ENCODE results near the gene HRH3.

HRH3 gene

DNA sequence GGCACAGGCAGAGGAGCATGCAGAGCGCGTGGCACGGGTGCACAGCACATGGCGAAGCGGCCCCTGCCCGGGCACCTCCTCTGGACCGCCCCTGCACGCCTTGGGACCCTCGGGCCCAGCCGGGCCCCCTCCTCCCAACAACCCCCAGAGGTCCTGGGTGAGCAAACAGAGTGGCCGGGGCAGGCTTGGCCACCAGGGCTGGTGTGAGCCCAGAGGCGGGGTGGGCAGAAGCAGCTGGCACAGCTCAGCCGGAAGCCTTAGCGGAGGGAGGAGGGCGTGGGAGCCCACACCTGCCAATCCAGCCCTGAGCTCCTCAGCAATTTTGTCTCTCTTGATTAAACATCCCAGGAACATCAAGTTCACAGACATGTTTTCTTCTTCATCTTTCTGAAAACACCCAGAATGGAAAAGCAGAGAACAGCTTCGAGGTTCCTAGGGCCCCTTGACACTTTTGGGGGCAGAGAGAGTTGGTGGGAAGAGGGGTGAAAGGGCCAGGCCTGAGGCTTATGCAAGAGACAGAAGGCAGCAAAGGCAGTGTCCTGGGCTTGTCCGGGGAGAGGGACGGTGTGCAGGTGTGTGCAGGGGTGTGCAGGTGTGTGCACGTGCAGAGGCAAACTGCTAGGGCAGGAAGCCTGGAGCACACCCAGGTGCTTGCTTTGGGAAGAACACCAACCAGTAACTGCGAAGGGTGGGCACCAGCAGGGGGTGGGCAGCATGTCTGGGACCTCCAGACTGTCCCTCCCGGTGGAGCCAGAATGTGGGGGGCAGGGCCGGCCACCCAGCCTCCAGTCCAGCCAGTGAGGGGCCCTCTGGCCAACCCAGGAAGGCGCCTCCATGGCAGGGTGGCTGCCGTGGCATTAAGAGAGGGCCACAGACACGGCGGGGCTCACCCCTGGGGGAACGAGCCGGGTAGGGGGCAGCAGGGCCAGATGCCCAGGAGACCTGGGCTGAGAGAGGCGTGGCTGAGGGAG is 4.8 kb downstream of the HRH3 start:
- no peak for DNase-seq (ENCODE audit: low read depth in 3 of 3)

DNA sequence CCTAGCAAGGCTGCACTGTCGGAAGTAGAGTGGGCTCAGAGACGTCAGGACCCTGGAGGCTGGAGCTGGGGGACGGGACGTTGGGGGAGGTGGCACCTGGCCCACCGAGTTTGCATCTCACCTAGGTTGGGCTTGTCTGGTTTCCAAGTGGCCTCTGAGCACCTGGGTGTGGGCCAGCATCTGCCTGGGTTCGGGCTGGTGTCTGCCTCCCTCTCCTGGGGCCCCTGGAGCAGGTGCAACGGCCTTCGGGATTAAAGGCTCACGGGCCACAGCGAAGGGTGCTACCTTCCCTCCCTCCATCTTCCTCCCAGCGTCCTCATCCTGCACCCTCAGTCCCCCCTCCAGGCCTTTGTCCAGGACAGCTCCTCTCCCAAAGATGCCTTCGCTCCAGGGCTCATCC is 6.0 kb downstream of the HRH3 start:
- no peak for DNase-seq (ENCODE audit: low read depth in 3 of 3)

DNA sequence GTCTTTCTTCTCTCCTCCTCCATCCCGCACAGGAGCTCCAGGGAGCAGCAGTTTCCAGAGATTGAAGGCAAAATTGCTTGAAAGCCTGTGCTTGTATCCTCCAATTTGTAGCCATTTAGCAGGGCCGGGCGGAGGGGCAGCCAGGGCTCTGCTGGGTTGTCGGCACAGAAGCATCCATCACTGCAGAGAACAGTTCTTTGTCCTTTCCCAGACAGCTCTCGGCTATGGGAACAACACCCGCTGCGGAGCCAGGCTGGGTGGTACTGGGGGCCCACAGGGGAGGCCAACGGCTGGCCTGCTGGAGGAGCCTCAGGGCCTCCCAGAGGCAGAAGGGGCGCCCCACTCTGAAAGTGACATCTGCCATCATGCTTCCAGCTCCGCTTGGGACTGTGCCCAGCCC is 7.8 kb downstream of the HRH3 start:
- DNase-seq (ENCODE audit: low read depth in 3 of 3): no peak

DNA sequence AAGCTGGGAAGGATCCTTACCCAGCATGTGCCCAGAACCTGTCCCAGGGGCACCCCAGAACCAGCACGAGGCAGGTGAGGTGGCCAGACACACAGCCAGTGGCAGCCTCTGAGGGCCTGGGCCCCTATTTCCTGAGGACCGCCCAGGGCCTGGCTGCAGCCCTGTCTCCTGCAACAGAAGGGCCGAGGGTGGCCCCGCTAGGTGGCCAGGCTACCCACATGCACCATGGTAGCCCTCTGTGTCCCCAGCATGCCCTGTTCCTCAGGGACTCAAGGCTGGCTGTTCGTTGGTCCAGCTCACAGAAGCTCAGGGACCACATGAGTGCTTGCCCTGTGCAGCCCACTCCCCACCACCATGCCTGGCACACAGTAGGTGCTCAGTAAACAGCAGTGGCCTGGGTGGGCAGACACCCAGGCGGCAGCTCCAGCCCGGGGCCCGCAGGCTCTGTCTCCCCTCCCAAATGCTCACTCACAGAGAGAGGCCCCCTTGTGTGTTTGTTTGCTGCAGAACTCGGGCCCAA is 8.2 kb downstream of the HRH3 start:
- no peak for DNase-seq (ENCODE audit: low read depth in 3 of 3)

DNA sequence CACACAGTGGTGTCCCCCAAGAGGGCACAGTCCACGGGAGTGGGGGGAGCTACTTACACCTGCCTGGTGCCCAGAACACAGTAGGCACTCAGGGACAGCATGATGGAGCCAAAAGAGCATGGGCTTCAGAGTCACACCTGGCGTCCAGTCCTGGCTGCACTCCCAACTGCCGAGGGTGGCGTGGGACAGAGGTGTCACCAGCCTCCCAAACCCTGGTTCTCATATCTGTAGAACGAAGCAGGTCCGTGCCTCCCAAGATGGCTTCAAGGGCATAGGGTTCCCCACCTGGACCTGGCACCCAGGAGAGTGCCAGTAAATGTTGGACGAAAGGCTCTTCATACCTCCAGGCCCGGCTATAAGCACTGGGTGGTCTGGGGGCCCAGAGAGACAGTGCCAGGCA is 8.9 kb downstream of the HRH3 start:
- no peak for DNase-seq (ENCODE audit: low read depth in 3 of 3)

DNA sequence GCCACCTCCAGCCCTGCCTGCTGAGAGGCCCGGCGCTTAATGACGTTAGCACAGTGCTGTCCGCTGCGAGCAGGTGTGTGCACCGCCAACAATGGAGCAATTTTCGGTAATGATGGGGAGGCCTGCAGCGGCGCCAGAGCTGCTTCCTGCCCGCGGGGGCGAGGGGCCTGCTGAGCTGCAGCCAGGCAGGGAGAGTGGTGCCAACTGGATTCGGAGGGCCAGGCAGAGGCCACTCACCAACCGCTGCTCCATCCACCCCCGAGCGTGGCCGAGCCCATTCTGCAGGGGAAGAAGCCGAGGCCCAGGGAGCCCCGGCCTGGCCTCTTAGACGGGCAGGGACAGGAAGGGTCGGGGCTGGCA is 9.6 kb downstream of the HRH3 start:
- no peak for DNase-seq (ENCODE audit: low read depth in 3 of 3)

DNA sequence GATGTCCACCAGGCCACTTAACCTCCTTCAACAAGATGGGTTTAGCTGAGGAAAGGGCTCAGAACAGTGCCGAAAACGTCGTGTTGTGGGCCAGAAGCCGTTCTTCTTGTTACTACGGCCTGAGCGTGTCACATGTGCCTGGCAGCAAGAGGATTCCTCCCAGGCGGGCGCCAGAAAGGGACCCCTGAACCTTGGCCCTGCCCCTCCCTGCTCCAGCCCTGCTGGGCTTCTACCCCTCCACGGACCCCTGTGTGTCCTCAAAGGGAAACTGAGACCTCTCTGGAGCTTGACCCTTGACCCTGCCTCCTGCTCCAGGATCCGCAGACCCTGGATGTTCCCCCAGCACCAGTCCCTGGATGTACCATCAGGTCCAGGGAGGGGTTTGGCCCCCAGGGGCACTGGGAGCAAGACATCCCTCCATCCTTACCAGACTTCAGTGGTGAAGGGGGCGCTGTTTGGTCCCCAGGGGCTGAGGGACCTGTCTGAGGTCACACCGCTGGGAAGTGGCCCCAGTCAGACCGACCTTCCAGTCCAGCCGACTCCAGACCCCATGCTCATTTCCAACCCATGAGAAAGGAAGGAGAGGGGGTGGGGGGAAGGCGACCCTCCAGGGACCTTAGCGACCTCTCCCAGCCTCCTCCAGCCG is 10.1 kb downstream of the HRH3 start:
- DNase-seq (ENCODE audit: low read depth in 3 of 3): no peak

DNA sequence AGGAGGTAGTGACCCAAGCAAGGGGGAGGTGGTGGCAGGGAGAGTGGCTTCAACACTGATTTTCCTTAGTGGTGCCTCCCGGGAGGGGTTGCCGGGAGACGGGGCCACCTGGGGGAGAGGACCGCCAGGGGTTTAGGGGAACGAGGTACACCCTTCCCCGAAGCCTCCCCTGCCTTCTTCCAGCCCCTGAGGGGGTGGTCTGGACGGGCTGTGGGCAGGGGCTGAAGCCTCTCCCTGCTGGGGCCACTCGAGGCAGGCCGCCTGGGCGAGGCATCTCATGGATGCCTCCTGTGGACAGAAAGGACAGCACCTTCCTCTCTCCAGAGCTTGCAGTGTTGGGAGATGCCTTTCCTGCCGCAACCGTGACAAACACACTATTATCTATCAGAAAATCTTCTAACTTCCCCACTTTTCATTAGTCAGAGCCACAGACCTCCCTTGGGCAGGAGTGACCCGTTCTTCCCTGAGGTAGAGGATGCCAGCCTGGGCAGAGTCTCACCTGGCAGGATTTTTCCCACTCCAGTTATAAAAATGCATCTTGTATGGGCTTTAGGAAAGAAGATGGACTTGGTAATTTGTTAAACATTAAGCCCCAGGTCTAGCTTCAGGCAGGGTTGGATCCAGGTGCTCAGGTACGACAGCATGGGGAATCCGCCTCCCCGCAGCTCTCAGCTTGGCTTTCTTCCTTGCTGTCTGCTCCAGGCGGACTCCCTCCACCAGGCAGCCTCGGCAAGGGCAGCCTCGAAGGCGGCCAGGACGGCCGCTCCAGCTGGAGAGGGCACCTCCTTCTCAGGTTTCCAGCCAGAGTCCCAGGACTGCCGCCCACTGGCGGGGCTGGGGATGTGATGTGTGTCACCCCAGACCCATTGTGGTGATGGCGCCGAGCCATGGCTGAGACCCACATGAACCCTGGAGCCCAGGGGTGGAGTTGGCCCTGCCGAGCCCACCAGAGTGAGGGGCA is 11.0 kb downstream of the HRH3 start:
- no peak for DNase-seq (ENCODE audit: low read depth in 3 of 3)

DNA sequence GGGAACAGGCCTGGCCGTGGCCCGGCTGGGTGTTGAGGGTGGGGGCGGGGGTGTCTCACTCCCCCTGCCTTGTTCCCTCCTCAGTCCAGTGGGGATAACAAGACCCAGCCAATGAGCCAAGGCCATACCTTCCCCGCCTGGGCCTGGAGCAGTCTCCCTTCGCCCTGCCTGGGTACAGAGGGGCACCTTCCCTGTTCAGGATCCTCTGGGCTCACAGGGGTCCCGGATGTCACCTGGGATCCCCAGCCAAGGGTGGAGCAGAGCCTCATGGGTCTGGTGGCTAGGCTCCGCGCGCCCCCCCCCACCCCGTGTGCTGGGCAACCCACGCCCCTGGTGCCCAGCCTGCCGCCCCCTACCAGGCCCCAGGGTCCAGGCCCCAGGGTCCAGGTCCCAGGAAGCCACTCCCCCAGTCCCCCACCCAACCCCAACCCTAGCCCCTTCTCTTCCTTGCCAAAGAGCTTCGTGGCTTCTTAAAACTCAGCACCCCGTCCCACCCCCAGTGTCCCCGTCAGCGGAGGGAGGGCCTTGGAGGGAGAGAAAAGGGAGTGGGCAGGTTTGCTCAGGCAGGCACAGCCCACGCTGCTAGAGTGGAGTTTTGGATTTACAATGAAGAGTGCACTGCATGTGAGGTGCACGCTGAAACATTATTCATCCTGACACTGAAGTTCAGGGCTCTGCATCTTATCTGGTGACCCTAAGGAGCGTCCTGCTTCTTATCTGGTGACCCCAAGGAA is 11.8 kb downstream of the HRH3 start:
- no peak for DNase-seq (ENCODE audit: low read depth in 3 of 3)

DNA sequence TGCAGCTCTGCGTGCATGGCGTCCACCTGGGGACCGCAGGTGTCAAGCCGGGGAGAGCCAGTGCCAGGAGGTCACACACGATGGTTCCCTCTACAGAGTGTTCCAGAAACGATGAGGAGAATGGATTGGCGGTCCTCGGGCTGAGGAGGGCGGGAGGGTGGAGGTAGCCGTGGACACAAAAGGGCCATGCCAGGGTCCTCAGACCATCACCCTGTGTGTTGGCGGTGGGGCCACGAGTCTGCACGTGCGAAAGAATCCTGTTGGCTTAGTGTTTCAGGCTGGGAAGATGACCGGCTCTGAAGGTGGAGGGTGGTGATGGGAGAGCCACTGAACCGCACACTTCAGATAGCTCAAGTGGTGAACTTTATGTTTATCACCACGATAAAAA is 13.7 kb downstream of the HRH3 start:
- DNase-seq (ENCODE audit: low read depth in 3 of 3): no peak

DNA sequence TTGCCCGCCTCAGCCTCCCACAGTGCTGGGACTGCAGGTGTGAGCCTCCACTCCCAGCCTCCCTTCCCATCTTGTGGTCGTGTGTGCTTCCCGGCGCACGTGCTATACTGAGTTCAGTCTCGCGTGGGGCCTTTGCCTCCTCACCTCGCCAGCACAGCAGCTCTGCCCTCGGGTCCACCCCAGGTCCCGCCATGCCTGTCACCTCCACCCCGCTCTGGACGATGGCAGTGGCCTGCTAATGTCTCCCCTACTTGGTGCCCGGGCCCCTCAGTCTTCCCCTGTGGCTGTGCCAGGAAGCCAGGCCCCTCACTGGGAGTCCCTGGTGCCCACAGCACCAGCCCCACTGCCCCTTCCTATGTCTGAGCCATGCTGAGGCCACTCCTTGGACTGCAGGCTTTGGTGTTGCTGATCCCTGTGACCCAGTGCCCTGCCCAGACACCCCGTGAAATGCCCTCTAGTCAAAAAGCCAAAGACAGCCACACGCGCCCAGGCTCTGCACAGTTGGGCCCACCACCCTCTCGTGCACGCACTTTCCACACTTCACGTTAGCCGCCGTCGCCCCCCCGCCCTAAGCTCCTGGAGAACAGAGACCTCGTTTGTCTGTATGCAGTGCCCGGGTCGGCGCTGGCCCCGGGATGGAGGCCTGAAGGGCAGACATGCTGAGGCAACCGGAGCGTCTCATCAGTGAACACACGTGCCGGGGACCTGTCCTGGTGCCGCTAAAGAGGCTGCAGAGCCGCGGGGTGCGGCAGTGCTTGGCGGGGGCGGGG is 14.3 kb downstream of the HRH3 start:
- no peak for DNase-seq (ENCODE audit: low read depth in 3 of 3)

DNA sequence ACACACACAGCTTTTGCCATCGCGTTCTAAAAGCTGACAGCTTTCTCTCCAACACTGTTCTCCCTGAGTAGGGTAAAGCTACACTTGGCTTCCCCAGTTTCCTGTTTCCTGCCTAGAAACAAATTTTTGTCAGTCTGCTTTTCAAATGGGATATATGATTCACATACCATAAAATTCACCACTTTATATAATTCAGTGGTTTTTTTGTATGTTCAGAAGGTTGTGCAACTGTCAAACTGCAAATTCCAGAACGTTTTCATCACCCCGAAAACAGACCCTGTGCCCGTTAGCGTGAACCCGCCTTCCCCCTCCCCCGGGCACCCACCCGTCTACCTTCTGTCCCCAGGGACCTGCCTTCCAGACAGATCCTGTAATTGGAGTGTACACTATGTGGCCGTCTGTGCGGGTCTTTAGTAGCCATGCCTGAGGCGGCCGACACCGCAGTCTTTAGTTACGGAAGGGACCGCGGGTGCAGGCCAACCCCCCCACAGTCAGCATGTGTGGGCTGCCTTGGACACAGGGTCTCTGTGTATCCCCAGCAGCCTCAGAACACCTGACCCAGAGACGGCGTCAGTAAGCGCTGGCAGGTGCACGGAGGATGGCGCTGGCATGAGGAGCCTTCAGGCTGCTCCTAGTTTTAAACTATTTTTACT is 16.6 kb downstream of the HRH3 start:
- no peak for DNase-seq (ENCODE audit: low read depth in 3 of 3)

DNA sequence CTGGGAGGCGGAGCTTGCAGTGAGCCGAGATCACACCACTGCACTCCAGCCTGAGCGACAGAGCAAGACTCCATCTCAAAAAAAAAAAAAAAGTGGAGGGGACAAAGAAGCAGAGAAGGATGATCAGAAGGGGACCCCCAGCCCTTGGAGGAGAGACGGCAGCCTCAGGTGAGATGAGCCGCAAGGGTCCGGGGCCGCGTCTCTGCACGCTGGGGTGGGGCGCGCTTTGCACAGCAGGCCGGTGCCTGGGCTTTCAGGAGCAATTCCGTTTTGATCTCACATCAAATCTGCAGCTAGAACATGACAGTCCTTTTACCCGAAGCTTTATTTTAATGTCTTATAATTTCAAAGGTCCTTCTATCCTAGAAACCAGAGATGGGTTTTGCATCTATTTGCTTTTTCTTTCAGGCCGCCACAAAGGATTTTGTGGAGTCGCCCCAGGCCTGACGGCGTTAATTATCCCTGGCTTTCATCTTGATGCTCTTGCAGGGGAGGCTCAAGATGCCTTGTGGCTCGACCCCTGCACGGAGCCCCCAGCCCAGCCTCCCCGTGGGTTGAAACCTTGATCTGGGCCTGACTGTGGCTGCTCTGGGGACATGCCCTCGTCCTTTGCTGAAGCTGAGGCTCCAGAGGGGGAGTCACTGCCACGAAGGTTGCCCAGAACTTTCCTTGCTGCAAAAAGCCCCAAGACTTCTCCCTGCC is 17.3 kb downstream of the HRH3 start:
- DNase-seq (ENCODE audit: low read depth in 3 of 3): no peak

DNA sequence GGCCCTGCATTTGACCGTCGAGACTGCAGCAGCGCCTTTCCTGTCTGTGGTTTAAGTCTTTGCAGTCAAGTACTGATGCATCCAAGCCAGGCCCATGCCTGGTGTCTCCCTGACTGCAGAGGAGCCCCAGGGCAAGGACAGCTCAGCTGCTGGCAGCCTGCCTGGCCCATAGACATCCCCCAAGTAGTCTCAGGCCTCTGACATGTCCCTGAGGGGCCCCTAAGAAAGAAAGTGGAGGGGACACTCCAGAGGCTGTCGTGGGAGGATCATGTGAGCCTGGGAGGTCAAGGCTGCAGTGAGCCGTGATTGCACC is 18.0 kb downstream of the HRH3 start:
- no peak for DNase-seq (ENCODE audit: low read depth in 3 of 3)

DNA sequence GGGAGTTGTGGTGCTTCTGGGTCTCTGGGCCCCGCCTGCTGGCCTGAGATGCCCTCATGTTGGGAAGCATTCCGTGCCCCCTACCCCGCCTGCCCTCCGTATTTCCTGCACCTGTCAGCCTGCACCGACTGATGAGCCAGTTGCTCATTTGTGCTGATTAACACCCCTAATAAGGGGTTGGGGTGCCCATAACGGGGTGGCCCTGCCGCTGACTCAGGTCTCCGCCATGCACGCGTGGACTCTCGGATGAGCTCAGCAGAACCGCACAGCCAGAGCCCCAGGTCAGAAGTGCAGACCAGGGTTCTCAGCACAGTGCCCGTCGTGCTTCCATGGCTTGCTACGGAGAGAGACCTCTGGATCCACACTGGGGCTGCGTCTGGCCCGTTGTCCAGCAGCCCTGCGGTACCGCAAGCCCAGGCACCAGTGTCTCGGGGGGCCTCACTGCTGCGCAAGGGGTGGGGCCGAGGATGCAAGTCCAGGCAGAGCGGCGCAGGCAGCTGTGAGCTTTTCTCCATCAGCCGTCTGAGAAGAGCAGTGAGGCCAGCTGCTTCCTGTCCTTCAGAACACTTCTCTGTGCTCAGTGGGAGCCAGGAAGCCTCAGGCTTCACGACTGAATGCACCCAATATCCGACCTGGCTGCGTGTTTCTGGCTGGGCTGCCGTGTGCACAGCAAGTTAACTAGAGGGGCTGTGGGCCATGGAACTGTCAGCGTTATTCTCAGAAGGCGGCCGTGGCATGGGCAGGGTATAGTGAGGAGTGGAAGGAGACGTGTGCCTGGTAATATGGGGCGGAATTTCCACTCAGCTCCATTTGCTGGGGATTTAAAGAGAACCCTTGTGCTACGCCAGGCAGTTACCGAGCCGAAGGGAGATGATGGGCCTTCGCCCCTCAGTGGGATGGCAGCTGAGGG is 18.6 kb downstream of the HRH3 start:
- no peak for DNase-seq (ENCODE audit: low read depth in 3 of 3)

DNA sequence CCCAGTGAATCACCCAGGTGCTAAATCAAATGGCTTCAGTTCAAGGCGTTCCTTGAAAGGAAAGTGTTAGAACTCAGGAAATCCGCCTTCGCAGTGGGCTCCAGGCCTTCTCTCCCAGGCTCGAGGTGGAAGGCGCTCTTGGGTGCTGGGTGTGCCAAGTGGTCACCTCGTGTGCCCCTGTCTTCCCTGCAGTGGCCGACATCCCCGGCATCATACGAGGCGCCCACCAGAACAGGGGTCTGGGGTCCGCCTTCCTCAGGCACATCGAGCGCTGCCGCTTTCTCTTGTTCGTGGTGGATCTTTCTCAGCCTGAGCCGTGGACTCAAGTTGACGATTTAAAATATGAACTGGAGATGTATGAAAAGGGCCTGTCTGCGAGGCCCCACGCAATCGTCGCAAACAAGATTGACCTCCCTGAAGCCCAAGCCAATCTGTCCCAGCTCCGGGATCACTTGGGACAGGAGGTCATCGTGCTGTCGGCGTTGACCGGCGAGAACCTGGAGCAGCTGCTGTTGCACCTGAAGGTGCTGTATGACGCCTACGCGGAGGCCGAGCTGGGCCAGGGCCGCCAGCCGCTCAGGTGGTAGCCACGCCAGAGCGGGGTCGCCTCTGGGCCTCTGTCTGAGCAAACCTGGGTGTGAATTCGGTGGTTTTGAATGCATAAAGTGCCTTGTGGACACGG is 19.4 kb downstream of the HRH3 start:
- DNase-seq (ENCODE audit: low read depth in 3 of 3): no peak

DNA sequence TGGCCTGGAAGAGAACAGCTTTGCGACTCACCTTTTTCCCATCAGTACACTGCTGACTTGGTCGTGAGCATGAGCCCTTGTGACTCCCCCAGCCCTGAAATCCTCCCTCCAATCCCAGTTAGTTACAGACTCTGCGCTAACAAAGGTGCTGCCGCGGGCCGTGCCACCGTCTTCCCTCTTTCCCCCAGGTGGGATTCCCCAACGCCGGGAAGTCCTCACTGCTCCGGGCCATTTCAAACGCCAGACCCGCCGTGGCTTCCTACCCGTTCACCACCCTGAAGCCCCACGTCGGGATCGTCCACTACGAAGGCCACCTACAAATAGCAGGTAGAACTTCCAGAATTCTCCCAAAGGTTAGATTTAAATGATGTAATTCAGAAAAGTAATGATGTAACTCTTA is 21.1 kb downstream of the HRH3 start:
- no peak for DNase-seq (ENCODE audit: low read depth in 3 of 3)

DNA sequence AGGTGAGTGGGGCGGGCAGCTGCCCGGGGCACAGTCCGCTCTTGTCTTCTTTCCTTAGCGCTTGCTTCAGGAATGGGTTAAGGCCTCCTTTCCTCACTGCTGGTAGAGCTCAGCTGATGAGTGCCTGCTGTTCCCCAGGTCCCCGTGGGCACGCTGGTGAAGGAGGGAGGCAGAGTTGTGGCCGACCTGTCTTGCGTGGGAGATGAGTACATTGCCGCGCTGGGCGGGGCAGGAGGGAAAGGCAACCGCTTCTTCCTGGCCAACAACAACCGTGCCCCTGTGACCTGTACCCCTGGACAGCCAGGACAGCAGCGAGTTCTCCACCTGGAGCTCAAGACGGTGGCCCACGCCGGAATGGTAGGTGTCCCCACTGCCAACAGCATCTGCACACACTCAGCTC is 21.6 kb downstream of the HRH3 start:
- no peak for DNase-seq (ENCODE audit: low read depth in 3 of 3)
